Hepatocyte (in vitro differentiated cells): ENCODE data around the gene SHC3.

Experiments
- EZH2 ChIP-seq: fragments of 200-600 bp; sonication (generic); IDR thresholded peaks from 2 replicates; pipeline ENCODE4 v1.6.1; 2016; ENCODE audit warnings: antibody characterized with exemption, mild to moderate bottlenecking, borderline replicate concordance
- EZH2phosphoT487 ChIP-seq: fragments of 200-600 bp; sonication (generic); IDR thresholded peaks from one replicate; pipeline ENCODE4 v1.6.1; 2018; ENCODE audit warnings: antibody characterized with exemption, mild to moderate bottlenecking, low read depth, moderate library complexity; ENCODE audit not compliant: unreplicated experiment, severe bottlenecking
- TF ChIP-seq, protein P1 (sequence below): fragments of 200-600 bp; sonication (generic); IDR thresholded peaks from 2 replicates; pipeline ENCODE4 v1.5.1; 2016; ENCODE audit warnings: antibody characterized with exemption, mild to moderate bottlenecking; ENCODE audit not compliant: poor library complexity

DNA sequence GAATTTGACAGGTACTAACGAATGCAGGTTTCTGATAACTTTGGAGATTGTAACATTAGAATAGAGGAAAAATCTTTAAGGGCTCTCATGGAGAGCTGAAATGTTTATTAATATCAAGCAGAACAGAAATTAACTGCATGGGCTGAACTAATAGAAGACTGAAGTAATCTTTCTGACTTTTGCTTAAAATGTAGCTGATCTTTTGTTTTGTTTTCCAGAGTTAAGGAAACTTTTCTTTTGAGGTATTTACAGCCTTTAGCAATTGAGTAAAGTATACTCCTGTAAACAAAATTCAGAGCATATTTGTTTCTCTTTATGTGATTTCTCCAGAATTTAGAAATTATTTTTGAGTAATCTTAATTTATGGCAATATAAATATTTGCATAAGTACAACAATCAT is 43.9 kb downstream of the SHC3 start:
- TF ChIP-seq EZH2phosphoT487: no peak
- TF ChIP-seq EZH2: no peak
- TF ChIP-seq, protein P1, sequence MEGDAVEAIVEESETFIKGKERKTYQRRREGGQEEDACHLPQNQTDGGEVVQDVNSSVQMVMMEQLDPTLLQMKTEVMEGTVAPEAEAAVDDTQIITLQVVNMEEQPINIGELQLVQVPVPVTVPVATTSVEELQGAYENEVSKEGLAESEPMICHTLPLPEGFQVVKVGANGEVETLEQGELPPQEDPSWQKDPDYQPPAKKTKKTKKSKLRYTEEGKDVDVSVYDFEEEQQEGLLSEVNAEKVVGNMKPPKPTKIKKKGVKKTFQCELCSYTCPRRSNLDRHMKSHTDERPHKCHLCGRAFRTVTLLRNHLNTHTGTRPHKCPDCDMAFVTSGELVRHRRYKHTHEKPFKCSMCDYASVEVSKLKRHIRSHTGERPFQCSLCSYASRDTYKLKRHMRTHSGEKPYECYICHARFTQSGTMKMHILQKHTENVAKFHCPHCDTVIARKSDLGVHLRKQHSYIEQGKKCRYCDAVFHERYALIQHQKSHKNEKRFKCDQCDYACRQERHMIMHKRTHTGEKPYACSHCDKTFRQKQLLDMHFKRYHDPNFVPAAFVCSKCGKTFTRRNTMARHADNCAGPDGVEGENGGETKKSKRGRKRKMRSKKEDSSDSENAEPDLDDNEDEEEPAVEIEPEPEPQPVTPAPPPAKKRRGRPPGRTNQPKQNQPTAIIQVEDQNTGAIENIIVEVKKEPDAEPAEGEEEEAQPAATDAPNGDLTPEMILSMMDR: no peak
